Glomerular endothelial cell (primary cell): ENCODE measurements around the gene LENG1. TPM values are rescaled to one million over a fixed set of nuclear protein-coding genes. Genes with fewer than 3 reads are reported as not detected.

Source experiments
- DNase-seq: peaks from one replicate; pipeline ENCODE4 v3.0.0-alpha.2; 2011; ENCODE audit warnings: low read depth, low spot score; ENCODE audit errors: extremely low read depth
- total RNA-seq: library from RNA; depleted of rRNA; stranded (reverse); fragments of >200 nt; gene quantifications from 2 replicates; pipeline ENCODE4 v1.2.3, GENCODE V29; 2015

Gene LENG1
- total RNA-seq, 1 donor from 2014 or later = 7.5 TPM

- no peak for DNase-seq
These were observed 5.7 kb upstream of the LENG1 start for GRCh38 chr19:54165222-54165621.

DNA sequence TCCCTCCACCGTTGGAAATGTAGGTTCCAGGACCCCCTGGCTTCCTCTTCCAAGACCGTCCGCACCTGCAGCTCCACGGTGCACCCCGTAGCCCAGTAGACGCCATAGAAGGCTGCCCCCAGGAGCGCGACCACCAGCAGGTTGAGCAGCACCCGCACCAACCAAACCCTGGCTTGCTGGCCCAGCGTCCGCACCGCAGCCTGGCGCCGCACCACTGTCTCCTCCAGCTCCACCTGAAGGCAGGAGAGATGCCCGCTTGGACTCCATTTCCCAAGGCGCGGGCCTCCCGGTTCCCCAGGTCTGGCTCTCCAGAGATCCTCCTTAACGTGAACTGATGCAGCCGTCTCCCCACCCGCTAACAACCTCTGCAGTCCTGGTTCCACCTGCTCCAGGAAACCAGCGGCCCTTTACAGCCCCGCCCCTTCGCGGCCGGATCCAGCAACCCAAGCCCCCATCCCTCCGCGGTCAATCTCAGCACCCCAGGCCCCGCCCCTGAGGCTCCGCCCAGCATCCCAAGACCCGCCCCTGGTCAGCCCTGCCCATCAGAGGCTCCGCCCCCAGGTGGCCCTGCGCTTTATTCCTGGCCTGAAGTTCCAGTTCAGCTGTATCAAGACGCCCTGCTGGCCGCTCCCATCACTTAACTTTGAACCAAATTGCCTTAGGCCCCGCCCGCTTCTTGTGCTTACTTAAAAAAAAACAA, 5.0 kb upstream of the LENG1 start:
- no peak for DNase-seq

DNA sequence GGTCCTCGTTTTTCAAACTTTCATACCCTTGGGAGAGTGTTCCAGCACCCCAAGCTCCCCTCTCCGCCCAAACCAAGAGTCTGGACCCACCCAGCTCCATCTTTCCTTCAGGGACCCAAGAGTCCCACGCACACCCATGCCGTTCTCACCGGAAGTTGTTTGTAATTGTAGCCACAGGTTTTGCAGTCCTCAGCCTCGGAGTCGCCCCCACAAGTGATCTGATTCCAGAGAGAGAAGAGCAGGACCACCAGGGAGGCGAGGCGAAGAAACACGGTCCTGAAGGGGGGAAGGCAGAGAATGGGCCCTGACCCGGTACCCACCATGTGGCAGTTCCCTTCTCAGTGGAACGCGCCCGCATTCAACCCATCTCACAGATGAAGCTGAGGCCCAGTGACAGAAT, 3.4 kb upstream of the LENG1 start:
- no peak for DNase-seq

DNA sequence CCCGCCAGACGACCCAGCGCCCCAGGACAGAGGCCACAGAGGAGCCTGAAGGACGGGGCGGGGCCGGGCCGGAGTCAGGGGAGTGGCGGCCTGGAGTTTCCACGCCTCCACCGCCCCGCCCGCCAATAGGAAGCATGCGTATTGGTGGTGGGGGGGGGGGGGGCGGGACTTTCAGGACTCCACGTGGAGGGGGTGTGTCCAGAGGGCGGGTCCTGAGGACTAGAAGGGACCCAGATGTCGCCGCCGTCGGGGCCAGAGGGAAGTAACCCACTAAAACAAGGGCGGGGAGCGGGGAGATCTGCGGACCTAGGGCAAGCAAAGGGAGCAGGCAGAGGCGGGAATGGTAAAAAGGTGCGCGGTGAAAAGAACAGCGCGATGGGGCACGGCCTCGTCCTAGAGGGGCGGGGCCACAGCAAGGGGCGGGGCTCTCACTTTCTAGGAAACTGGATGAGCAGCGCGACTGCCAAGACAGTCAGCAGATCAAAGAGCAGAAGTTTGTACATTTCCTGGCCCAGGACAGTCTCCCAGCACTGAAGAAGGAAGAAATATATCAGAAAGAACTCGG, 2.8 kb upstream of the LENG1 start:
- DNase-seq = no peak

DNA sequence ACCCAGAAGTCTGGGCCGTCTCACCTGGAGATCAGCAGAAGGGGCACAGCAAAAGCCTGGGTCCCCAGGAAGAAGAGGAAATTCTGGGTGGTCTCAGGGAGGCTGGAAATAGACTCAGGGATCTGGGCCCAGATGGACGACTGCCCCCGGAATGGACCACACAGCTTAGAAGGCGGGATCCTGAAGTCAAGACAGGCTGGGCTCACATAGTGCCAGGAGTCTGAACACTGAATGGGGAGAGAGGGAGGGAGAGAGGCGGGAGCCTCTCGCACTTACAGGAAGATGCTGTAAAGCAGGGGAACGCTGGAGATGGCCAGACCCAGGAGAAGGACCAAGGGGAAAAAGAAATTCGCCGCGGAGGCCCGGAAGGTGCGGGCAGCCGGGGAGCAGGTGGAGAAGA, 1.3 kb upstream of the LENG1 start:
- DNase-seq = no peak

DNA sequence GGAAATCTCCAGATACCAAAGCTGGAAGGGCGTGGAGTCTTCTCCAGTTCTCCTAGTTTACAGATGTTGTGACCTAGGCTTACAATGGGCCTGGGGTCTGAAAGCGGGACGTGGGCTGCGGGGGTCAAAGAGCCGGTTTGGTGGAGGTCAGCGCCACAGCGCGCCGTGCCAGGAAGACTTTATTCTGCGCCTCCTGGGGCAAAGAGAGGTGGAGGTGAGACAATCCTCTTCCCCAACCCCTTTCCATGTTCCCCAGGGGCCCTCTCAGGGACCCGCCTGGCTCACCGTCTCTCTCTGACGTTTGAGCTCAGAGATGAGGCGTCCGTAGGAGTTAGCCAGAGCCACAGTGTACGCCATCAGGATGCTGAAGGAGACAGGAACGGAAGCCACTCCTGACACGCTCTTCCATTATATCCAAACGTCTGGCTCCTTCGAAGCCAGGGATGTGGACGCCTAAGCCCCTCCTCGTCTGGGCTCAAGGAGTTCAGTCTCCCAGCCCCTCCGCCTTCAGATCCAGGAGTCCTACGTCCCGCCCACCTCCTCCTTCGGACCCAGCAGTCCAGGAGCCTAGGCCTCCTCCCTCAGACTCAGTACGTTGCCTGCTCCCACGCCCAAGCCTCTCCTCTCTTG, 776 bp upstream of the LENG1 start:
- no peak for DNase-seq

DNA sequence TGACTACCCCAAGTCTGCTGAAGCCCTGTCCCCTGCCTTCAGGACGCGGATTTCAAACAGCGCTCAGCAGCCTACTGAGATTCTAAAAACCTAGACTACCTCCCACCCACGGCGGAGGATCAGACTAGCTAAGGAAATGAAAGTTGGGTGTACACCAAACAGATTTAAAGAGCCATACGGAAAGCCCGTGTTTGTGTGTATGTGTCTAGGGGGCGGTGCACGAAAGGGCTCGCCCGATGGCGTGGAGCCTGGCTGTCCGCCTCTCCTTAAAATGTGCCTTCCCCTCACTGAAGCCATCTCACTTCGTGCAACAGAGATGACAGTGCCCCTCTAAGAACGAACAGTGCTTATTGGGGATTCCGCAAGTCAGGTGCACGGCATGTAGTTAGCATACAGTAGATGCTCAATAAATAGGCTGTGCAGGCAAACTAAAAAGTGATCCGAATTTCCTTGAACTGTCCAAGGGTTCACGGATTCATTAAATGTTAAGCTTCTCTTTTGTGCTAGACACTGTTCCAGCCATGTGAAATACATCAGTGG, 639 bp downstream of the LENG1 start:
- no peak for DNase-seq

DNA sequence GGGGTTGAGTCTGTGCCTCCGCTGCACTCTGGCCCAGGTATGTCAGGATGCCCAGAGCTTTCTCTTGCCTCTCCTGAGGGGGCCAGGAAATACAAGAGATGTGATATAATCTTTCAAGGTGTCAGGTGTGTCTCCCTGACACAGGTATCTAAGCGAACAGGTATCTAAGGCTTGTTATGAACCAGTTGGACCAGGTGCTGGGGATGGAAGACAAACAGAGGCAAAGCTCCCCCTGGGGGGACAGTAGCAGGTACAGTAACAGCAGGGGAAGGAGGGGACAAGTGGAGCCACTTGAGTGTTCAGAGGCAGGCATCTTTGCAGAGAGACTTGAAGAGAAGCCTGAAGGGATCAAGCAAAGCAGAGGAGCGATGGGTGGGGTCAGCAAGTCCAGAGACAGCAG, 2.6 kb downstream of the LENG1 start:
- no peak for DNase-seq

DNA sequence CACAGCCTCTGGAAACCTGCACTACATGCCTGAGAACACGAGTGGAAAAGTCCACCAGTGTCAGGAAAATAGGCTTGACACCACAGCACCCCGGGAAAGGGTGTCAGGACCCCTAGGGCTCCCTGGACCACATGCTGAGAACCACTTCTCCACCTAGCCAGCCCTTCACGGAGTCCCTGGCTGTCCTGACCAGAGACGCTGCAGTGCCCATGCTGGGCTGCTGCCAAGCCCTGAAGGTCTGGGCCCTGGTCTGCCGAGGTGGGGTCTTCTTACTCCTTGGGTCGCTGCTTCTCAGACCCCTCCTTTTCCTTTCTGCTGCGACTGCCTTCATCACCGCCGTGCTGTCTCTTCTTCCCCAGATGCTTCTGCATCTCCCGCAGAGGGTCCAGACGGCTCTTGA, 3.0 kb downstream of the LENG1 start:
- no peak for DNase-seq

- no peak for DNase-seq
These were observed 3.8 kb downstream of the LENG1 start for GRCh38 chr19:54155694-54156093.

GRCh38 chr19:54154603-54155345, 4.7 kb downstream of the LENG1 start:
- no peak for DNase-seq

DNA sequence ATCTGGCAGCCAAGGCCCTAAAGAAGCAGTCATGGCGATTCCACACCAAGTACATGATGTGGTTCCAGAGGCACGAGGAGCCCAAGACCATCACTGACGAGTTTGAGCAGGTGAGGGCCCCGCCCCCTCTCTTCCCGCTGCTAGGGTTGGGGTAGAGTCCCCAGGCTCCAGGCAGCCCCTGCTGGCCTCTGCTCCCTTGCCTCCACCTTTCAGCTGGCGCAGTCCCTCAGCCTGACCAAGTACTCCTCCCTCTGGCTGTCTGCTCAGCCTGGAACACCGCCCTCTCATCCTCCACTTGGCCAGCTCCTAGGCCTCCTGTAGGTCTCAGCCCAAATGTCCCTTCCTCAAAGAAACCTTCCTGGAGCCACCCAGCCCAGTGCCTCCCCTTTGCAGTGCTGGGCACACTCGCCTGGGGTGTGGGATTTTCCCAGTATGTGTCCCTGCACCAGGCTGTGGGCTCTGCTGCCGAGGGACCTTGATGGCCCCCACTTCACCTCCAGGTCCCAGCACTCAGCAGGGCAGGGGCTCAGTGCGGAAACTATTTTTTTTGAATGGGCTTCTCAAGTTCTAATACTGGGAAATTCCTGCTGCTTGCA, 5.7 kb downstream of the LENG1 start:
- DNase-seq = no peak

DNA sequence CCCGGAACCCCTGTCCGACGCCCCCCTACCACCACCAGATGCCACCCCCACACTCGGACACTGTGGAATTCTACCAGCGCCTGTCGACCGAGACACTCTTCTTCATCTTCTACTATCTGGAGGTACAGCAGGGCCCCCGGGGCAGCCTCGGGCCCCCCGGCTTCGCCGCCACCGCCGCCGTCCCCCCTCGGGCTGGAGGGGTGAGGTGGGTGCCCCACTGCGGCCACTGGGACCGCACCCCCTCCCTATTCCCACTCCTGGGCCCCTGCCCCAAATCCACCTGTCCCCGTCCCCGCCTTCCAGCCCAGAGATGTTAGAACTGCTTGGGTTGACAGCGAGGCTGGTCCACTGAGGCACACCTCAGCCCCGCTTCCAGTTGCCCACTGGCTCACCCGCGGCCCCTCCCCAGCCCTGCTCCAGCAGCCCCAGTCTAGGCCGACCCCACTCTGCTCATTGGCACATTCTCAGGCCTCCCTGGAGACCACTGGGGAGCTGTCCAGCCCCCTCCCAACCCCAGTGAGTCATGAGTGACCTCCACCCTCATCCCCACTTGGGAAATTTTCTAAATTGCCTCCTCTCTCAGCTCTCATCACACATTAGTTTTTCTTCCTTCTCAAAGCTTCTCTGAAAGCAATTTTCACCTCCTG, 6.5 kb downstream of the LENG1 start:
- DNase-seq = no peak

- DNase-seq = no peak
These were observed 7.3 kb downstream of the LENG1 start for GRCh38 chr19:54152267-54152666.

GRCh38 chr19:54151362-54152035, 8.0 kb downstream of the LENG1 start:
- no peak for DNase-seq

- no peak for DNase-seq
These were observed 10.3 kb downstream of the LENG1 start for GRCh38 chr19:54149021-54149812.

- no peak for DNase-seq
These were observed 11.4 kb downstream of the LENG1 start for GRCh38 chr19:54148158-54148557.

DNA sequence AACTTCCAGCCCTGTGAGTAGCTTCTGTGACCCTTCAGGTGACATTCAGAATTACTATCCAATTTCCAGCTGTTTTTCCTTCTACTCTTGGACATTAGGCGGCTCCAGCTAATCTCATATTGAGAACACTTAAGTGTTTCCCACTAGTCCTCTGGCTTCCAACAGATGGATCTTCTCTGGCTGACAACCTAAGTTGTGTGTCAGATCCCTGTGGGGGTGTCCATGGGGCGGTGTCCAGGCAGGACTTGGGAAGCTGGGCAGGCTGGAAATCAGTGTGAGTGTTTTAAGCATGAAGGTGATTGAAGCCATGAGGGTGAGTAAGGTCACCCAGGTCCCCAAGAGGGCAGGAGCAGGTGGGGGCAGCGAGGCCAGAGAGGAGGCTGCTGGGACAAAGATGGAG, 11.8 kb downstream of the LENG1 start:
- no peak for DNase-seq

DNA sequence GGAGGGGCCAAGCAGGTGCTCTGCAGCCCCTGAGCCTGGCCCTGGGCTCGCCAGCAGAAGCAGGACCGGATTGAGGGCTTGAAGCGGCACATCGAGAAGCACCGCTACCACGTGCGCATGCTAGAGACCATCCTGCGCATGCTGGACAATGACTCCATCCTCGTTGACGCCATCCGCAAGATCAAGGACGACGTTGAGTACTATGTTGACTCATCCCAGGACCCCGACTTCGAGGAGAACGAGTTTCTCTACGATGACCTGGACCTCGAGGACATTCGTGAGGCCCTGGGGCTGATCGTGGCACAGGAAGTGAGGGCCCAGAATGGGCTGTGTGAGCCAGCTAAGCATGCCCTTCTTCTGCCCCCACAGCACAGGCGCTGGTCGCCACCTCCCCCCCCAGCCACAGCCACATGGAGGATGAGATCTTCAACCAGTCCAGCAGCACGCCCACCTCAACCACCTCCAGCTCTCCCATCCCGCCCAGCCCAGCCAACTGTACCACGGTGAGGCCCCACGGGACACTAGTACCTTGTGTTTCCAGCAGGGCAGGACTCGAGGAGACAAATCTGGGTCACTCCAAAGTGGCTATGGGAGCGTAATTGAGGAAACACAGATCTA, 13.9 kb downstream of the LENG1 start:
- DNase-seq = no peak
